HUES48 (cell line): ENCODE results near the gene DDIT3.

Experiments
- H3K27ac ChIP-seq: one replicate; pipeline ENCODE4 v1.7.0; 2013; ENCODE audit warnings: low read depth, low read length, inconsistent platforms
- H3K27me3 ChIP-seq: 2 replicates; pipeline ENCODE4 v1.6.1; 2013; ENCODE audit warnings: mild to moderate bottlenecking, low read length; ENCODE audit not compliant: control insufficient read depth, insufficient read depth
- H3K36me3 ChIP-seq: 2 replicates; pipeline ENCODE4 v1.6.1; 2013; ENCODE audit warnings: low read length; ENCODE audit not compliant: control insufficient read depth, insufficient read depth
- H3K4me1 ChIP-seq: 2 replicates; pipeline ENCODE4 v1.6.1; 2013; ENCODE audit warnings: mild to moderate bottlenecking, low read length; ENCODE audit not compliant: control insufficient read depth, insufficient read depth
- H3K4me3 ChIP-seq: 2 replicates; pipeline ENCODE4 v1.5.1; 2013; ENCODE audit warnings: mild to moderate bottlenecking, low read depth, low read length
- H3K9ac ChIP-seq: 2 replicates; pipeline ENCODE4 v1.6.1; 2013; ENCODE audit warnings: mild to moderate bottlenecking, low read depth, low read length, moderate library complexity
- H3K9me3 ChIP-seq: 2 replicates; pipeline ENCODE4 v1.6.1; 2013; ENCODE audit warnings: low read length; ENCODE audit not compliant: control insufficient read depth, insufficient read depth

The DDIT3 gene

DNA sequence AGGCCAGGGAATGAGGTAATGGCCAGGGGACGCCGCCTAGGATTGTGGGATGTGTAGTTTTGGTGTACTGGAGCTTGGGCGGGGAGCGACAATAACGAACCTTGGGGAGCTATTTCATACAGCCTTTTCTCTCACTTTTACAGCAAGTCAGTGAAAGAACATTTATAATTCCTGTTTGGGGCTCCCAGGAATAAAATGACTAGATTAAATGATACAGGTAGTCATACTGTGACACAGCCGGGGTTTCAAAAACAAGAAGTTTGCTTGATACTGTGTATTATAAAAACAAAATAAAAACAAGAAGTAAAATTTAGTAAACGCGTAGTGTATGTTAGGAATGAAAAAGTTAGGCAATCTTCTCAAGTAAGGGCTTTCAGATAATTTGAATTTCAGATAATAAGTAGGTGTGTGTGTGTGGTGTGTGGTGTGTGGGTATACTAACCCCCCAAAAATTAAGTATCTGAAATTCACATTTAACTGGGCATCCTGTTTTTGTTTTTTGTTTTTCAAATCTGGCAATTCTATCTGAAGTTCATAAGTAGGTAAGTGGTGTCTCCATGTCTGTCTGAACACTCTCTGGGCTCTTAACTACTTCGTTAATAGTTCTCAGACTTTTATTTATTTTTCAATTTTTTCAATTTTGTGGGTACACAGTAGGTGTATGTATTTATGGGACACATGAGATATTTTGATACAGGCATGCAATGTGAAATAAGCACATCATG is 27.1 kb upstream of the DDIT3 start:
- H3K9me3 ChIP-seq = no peaks in the 10 kb centered on the region

DNA sequence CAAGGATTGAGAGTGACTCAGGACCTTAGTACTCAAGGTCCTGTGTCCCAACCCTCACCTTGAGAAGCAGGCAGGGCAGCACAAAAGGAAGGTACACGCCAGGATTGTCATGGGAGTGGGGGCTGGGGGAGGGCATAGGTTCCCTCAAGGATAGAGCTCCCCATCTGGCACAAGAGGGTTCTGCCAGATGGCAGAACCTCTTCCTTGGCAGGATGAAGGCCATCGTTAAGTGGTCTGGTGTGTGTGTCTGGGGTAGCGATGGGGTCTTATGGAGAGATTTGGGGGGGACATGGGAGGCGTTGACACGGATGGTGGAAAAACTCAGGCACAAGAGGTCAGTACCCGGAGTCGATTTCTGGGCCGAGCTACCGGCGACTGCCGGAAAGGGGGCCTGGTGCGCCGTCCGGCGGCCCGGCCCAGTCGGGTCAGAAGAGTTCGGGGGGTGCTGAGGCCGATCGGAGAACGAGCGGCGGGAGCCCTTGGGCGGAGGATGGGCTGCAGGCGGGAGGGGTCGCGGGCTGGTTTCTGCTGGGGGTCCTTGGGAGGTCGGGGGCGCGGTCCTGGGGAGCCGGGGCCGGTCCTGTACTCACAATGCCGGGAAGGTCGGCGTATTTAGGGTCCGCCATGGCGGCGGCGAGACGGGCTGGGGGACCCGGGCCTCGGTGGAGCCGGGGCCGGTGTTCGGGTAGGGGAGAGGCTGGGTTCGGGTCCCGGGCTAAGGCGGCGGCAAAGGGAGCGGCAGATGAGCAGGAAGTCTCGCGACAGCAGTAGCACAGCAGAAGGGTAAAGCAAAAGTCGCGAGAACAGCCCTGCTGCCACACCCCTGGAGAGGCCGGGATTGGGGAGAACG is 26.3 kb upstream of the DDIT3 start, which contains the start of gene DCTN2:
DCTN2 (minus strand) TSS at position 755 of the 850 bp plus-strand sequence; CDS start at position 626, 129 bp downstream.
- peaks cover 13% of the 10 kb centered on the region; the same call in 1 of the 2 replicates for H3K27me3 ChIP-seq
- peaks cover 22% of the 10 kb centered on the region for H3K4me1 ChIP-seq
- peak within 1 kb of the TSS; percentile 39 for H3K27ac ChIP-seq
- H3K9me3 ChIP-seq = no peaks in the 10 kb centered on the region
- H3K4me3 ChIP-seq = peak within 1 kb of the TSS; percentile 80
- H3K36me3 ChIP-seq = peaks cover 5% of the 10 kb centered on the region
- H3K9ac ChIP-seq = peak within 1 kb of the TSS; percentile 71; the same call in 1 of the 2 replicates

More for the DNA sequence above, 27.1 kb upstream of the DDIT3 start:
- H3K27ac ChIP-seq = no peak overlapping the region
- peak overlapping the region; percentile 80; the same call in 1 of the 2 replicates for H3K4me3 ChIP-seq
- H3K27me3 ChIP-seq = peaks cover 13% of the 10 kb centered on the region; the same call in 1 of the 2 replicates
- H3K4me1 ChIP-seq = peaks cover 23% of the 10 kb centered on the region
- 0 out of 2 replicates have a peak, but pooled peaks cover 3% of the 10 kb centered on the region for H3K36me3 ChIP-seq
- H3K9ac ChIP-seq = no peak overlapping the region

DNA sequence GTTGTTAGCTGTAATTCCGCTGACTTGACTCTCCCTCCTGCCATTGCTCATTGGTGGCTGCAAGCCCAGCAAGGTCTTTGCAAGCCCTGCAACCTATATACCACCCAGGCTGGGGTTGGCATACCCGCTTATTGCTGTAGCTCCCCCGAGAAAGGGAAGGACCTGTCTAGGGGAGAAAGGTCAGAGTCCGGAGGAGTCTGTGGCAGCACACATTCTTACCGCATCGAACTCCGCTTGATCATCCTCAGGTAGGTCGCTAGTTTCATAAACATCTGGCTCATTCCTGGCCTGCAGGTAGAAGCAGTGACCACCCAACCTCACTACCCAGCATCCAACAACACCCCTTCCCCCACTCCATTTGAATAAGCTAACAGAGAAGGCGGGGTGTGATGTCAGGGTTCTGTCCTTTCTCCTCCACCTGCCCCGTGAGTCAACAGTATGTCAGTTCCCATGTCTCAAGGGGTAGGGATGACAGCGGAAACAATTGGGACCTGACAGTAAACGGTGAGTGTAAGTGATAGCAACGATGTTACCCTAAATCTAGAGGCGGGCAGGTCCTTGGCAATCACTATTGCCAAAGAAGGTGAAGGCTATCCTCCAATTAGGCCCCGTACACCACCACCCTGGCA is 25.6 kb upstream of the DDIT3 start:
- no peak overlapping the region for H3K27ac ChIP-seq
- no peaks in the 10 kb centered on the region for H3K9me3 ChIP-seq

DNA sequence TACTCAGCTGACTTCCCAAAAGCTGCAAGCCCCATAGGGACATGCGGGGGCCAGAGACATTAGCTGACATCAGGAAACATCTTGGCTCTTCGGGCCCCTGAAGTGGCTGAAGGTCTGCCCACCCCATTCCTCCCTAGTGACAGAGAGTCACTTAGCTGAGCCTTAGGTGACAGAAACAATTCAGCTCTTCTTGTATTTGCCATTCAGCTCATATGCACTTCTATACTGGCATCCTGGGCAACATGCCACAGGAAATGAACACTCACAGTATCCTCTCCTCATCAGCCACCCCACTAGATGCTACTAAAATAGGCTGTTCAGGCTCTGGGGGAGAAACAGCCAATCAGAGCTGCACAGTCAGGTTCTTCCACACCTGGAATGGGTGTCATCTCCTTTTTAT is 23.3 kb upstream of the DDIT3 start:
- Histone ChIP-seq H3K36me3 (peaks cover 29% of the 10 kb centered on the region), H3K27ac (no peak overlapping the region), H3K9ac (no peak overlapping the region), H3K4me3 (no peak overlapping the region), H3K4me1 (peaks cover 8% of the 10 kb centered on the region), H3K9me3 (no peaks in the 10 kb centered on the region), H3K27me3 (peaks cover 5% of the 10 kb centered on the region; the same call in 1 of the 2 replicates)

More for the DNA sequence above, 25.6 kb upstream of the DDIT3 start:
- peak overlapping the region; percentile 80 for H3K4me3 ChIP-seq
- H3K27me3 ChIP-seq = peaks cover 13% of the 10 kb centered on the region; the same call in 1 of the 2 replicates
- H3K36me3 ChIP-seq = peaks cover 12% of the 10 kb centered on the region
- H3K4me1 ChIP-seq = peaks cover 15% of the 10 kb centered on the region
- H3K9ac ChIP-seq = 0 out of 2 replicates have a peak overlapping the region, but pooled peaks have one; percentile 71

DNA sequence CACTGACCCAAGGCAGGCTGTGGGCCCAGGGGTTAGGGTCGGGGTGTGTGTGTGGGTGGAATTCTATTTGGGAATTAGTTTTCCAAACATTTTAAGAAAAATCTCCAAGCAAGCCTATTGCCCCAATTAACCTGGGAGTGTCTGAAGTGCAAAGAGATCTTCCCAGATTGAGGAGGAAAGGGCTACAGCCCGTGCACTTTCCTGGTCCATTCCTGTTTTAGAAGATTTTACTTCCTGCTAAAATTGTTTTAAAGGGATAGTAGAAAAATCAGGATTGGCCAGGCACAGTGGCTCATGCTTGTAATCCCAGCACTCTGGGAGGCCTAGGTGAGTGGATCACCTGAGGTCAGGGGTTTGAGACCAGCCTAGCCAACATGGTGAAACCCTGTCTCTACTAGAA is 21.4 kb upstream of the DDIT3 start:
- no peak overlapping the region for H3K9ac ChIP-seq
- H3K27me3 ChIP-seq = no peaks in the 10 kb centered on the region
- peaks cover 40% of the 10 kb centered on the region for H3K36me3 ChIP-seq
- H3K9me3 ChIP-seq = no peaks in the 10 kb centered on the region
- H3K27ac ChIP-seq = no peak overlapping the region
- H3K4me3 ChIP-seq = no peak overlapping the region
- H3K4me1 ChIP-seq = peaks cover 5% of the 10 kb centered on the region

DNA sequence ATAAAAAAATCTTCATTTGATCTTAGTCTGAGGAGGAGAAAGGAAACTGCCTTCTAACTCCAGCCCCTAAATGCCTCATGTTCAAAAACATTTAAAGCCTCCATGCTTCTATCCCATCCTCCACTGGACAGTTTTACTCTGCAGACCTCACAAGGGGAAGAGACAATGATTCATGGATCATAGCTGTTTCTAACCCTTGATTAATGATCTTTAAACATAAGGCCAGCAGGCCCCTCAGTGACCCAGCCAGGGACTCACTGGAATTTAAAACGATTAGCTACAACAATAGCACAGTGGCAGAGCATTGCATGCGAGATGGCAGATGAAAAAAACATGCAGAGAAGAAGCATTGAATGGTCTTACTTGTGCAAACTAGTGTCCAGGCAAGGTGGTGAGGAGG is 20.7 kb upstream of the DDIT3 start:
- H3K4me3 ChIP-seq = no peak overlapping the region
- H3K36me3 ChIP-seq = peaks cover 43% of the 10 kb centered on the region
- H3K4me1 ChIP-seq = peaks cover 10% of the 10 kb centered on the region
- no peak overlapping the region for H3K27ac ChIP-seq
- H3K9me3 ChIP-seq = no peaks in the 10 kb centered on the region
- H3K27me3 ChIP-seq = no peaks in the 10 kb centered on the region
- H3K9ac ChIP-seq = no peak overlapping the region

DNA sequence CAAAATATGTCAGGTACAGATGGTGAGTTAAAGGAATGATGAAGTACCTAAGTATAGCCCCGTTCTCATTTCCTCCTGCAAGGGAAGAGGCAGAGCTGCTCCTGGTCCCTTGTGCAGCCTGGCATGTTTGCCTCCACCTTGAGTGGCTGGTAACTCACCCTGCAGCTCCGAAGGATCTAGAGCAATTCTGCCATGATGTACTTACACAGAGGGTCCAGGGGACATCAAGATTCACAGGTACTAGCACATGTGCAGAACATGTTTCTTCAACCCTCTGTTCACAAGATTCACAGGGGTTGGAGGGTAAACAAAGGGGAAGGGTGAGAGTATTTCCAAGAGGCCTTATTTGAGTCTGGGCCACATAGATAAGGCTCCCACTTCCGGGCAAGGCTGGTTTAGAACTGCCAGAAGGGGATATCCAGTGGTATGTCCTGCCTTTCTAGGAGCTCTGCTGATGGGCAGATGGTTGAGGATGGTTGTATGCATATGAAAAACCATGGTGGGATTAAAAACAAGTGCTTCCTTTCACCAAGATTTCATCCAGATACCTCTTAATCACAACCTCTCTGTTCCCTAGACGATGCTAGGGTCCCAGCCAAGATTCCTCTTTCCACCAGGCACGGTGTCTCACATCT is 18.9 kb upstream of the DDIT3 start:
- no peak overlapping the region for H3K9ac ChIP-seq

DNA sequence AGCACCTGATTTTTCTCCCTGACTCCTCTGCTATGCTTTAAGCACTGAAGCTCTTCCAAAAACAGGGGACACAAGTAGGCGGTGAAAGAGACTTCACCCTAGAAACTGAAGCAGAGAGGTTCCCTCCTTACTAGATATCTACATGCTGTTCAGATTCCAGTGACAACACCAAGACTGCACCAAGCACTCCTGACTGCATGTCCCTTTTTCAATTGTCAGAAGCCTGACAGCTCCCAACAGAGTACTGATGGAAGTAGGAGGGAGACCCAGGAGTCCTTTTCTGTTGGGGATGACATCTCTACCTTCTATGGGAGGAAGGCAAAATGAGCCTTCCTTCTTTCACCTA is 16.3 kb upstream of the DDIT3 start:
- Histone ChIP-seq H3K9ac (no peak overlapping the region), H3K27ac (no peak overlapping the region), H3K4me1 (peaks cover 10% of the 10 kb centered on the region), H3K36me3 (peaks cover 79% of the 10 kb centered on the region), H3K4me3 (no peak overlapping the region), H3K27me3 (no peaks in the 10 kb centered on the region), H3K9me3 (no peaks in the 10 kb centered on the region)

More for the DNA sequence above, 18.9 kb upstream of the DDIT3 start:
- Histone ChIP-seq H3K4me1 (peaks cover 10% of the 10 kb centered on the region), H3K36me3 (peaks cover 57% of the 10 kb centered on the region), H3K9me3 (no peaks in the 10 kb centered on the region), H3K27me3 (no peaks in the 10 kb centered on the region), H3K4me3 (no peak overlapping the region), H3K27ac (no peak overlapping the region)

DNA sequence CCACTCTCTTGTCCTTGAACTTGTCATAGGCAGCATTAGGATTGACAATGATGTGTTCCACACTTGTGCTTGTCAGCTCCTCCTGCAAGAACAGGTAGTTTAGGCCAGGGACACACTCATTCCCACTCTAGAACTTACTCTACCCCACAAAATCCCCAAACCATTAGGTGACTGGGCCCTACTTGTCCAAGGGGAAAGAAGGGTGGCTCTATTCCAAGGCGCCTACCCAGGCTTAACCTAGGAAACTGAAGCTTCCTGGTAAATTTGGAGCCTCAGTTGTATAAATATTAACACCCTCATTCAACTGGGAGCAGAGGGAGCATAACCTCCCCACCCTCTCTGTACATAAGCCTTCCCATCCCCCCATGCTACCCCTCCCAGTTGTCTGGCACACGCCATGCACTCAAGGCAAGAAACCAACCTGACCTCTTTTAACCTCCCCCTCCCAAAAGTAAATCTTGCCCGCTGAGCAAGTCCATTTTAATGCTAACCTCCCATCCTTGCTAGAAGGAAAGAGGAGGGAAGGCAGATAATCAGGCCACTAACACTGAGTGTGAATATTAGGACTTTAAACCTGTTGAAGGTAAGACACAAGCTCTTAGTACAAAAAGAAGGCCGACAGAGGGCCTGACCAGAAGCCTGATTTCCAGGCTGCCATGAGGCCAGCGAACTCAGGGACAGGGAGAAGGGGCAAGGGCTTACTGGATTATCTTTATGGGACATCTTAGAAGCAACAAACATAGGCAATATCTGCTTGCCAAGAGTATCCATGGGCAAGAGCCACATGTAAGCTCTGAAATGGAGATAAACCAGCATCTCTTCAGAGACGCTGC is 15.7 kb upstream of the DDIT3 start:
- peaks cover 10% of the 10 kb centered on the region for H3K4me1 ChIP-seq
- no peaks in the 10 kb centered on the region for H3K9me3 ChIP-seq
- no peak overlapping the region for H3K27ac ChIP-seq
- no peak overlapping the region for H3K9ac ChIP-seq
- H3K27me3 ChIP-seq = no peaks in the 10 kb centered on the region
- peaks cover 79% of the 10 kb centered on the region for H3K36me3 ChIP-seq
- H3K4me3 ChIP-seq = no peak overlapping the region
